HG03575 (cell line): ENCODE measurements around the gene CLIC1.

Source experiments
- ATAC-seq: cut with Tn5 transposase; IDR thresholded peaks from one replicate; pipeline ENCODE4 v1.9.1; 2021; ENCODE audit not compliant: unreplicated experiment, insufficient number of reproducible peaks, low FRiP score; ENCODE audit errors: extremely low read depth

CLIC1 gene

DNA sequence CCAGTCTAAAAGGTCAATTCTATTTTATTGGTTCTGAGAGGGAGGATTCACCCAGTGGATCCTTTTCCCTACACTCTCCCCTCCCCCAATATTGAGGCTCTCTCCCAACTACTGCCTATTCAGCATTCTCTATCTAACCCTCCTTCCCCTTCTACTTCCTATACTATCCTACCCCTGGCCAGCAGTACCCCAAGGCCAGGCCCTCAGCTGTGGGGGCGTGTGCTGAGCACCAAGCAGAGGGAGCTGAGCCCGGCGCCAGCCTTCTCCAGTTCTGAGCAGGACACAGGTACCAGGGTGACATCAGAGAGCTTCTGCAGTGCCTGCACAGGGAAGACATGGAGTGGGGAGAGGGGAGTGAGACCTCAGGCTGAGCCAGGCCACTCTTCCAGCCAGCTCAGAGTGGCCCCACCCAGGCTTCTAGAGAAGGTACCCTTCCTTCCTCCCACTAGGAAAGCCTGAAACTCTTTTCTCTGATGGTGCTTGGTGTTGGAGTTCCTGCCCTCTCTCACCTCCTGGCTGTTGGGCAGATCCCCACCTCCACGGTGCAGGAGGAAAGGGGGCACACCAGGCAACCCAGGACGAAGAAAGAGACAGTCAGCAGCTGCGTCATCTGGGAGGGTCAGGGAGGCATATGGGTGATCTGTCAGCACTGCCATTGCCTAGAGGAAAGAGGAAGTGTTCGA lies 9.2 kb downstream of the CLIC1 start:
- ATAC-seq = no peak

DNA sequence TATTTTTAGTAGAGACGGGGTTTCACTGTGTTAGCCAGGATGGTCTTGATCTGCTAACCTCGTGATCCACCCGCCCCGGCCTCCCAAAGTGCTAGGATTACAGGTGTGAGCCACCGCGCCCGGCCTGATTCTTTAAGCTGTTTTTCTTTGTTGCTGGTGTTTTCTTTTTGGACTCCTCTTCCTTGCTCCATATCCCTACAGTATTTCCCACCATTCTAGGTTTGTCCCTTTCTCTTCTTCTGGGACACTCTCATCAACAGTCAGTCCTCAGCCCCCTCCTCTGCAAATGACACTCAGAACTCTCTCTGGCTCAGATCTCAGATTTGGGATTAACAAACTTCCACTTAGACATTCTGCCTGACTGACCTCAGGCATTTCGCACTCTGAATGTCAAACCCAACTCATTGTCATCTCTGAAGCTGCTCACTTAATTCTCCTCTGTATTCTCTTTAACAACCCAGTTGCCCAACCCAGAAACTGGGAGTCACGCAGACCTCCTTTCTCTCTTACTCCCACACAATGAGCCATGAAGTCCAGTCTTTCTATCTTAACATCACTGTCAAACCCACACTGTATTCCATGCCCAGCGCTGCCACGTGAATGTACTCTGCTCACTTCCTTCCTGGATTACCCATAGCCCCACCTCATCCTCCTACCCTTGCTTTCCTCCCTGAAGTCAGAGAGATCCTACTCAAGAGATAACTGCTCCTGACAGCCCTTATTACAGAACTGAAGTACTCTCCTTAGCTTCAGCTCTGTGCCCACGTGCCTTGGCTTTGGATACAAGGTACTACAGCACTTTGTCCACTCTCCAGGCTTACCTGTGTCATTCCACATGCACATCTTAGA lies 10.6 kb downstream of the CLIC1 start:
- no peak for ATAC-seq

DNA sequence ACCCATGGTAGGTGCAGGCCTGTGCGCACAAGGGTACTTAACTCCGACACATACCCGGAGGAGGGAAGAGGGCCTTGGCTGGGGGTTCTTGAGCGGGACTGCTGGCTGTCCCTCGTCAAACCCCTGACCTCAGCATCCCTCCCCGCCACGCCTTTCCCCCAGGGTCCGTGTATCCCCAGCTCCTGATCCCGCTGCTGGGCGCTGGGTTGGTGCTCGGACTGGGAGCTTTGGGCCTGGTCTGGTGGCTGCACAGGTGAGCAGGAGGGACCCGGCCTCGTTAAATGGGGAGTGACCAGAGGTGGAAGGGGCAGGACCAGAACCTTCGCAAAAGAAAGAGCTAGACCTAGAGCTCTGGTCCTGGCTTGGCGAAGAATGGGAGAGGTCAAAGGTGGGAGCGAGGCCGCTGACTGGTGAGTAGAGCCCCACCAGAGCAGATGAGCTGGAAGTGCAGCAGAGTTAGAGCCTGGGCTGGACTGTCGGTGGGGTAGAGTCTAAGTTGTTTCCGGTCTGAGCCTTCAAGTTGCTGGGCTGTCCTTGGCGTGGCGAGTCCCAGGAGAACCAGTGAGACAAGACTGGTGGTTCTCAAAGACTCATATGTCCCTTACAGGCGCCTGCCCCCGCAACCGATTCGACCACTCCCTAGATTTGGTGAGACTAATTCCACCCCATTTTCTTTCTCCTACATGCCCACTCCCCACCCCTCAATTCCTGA lies 12.2 kb downstream of the CLIC1 start:
- ATAC-seq = no peak

DNA sequence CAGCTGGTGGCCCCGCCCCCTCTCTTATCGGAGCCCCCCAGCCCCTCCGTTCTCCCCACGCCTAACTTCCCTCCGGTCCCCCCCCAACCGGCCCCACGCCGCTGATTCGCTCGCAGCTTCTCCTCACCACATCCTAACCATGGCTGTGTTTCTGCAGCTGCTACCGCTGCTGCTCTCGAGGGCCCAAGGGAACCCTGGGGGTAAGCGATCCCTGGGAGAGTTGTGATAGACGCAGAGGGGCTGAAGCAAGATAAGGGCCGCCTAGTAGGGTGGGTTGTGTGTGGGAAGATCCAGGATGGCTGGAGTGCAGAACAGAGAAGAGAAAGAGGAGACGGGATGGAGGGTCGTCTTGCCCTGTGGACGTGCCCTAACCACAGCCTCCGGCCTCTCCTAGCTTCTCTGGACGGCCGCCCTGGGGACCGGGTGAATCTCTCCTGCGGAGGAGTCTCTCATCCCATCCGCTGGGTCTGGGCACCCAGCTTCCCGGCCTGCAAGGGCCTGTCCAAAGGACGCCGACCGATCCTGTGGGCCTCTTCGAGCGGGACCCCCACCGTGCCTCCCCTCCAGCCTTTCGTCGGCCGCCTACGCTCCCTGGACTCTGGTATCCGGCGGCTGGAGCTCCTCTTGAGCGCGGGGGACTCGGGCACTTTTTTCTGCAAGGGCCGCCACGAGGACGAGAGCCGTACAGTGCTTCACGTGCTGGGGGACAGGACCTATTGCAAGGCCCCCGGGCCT lies 12.9 kb downstream of the CLIC1 start, which contains the start of gene MPIG6B:
Gene MPIG6B (plus strand): TSS at position 129 of the 735 bp plus-strand sequence. CDS start 11 bp downstream, at position 140.
- no peak for ATAC-seq

DNA sequence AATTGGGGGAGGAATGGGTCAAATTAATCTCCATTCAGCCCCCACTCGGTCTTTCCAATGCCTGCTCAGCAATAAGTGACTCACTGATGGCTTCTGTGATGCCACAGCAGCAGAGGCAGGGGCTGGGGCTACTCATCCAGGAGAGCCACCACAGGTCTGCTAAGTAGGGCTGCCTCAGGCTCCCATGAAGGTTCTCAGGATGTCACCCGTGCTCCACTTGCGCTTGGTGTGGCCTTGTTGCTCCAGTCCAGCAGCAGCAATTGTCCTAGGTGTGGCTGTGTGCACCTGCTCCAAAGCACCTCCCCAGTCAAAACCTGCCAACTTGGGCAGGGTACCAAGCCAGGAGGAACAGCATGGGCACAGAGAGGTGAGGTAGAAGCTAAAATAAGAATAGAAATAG lies 14.2 kb downstream of the CLIC1 start:
- no peak for ATAC-seq

DNA sequence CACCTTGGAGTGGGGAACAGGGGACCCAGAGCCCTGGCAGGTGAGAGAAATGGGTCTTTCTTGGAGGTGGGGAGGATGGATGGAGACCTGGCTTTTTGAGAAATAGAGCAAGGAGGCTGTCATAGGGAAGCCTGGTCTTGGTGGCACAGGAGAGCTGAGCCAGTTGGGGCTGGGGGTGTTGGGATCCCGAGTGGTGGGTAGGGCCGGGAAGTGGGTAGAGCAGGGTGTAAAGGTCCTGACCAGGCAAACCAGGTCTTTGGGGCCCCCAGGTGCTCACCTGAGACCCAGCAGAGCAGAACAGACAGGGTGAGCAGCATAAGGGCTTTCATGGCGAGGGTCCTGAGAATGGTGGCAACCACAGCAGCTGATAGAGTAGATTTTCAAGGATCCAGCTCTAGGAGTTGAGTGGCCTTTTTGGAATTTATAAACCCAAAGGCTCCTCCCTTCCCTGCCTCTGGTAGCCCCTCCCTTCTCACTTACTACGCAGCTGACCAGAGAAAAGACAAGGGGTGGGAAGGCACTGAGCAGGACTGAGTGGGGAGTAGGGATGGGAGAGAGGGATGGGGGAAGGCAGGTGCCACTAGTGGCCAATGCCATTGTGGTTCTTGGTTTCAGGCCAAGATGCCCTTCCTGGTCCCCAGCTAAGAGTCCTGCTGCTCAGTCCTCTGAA lies 14.8 kb downstream of the CLIC1 start, which contains the start of gene LY6G6C:
Gene LY6G6C (minus strand): TSS at position 396 of the 670 bp plus-strand sequence. CDS start 67 bp downstream, at position 329.
- no peak for ATAC-seq

DNA sequence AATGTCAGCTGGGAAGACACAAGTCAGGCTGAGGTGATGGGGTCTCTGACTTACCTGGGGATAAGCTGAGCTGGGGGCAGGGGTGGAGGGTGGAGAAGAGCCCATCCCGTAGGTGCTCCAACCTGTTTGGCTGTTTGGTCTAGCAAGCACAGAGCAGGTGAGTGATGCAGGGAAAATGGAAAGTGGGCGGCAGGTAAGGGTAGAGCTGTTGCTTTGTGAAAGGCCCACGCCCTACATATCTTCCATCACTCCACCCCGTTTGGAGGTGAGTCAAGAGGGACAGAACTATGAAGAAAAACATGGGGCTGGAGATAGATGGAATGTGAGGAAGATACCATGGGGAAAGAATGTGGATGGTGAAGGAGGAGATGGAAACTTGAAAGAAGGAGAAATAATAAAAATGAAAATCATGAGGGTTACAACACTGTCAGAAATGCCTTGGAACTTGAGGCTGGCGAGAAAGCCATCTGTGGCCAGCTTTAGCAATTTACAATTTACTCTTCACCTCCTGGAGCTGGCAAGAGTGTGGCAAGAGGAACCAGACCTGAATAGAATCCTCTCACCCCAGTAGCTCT lies 16.0 kb downstream of the CLIC1 start:
- no peak for ATAC-seq

DNA sequence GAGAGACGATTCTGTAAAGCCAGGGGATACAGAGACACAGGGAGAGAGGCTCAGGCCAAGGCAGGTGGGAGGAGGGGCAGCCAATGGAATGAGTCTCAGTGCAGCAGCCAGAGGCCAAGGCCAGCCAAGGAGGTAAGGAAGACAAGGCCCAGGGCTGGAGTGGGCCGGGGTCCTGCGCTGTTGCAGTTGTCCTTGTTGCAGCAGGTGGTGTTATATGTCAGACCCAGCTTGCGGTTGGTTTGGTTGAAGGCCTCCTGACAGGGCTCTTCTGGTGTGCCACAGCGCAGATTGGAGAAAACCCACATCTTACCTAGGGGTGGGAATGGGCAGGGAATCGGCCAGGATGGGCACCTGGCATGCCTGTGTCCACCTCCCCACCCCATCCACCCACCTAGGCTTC lies 17.3 kb downstream of the CLIC1 start:
- no peak for ATAC-seq

DNA sequence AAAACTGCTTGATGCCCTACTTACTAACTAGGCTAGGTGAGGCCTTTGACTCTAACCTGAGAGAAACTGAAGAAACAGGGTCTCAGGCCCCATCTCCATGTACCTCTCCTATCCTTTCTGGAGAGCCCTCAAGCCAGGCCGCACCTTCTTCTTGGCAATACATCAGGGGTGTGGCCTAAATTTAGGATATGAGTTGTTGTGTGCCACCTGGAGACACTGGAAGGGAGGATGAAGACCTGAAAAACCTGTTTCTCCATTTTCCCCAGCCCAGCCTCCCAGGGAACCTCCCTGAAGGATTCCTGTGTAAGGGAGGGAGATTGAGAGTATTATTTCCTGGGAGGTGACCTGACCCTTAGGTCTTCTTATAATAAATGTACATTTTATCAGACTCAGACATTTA lies 18.1 kb downstream of the CLIC1 start:
- ATAC-seq = no peak

DNA sequence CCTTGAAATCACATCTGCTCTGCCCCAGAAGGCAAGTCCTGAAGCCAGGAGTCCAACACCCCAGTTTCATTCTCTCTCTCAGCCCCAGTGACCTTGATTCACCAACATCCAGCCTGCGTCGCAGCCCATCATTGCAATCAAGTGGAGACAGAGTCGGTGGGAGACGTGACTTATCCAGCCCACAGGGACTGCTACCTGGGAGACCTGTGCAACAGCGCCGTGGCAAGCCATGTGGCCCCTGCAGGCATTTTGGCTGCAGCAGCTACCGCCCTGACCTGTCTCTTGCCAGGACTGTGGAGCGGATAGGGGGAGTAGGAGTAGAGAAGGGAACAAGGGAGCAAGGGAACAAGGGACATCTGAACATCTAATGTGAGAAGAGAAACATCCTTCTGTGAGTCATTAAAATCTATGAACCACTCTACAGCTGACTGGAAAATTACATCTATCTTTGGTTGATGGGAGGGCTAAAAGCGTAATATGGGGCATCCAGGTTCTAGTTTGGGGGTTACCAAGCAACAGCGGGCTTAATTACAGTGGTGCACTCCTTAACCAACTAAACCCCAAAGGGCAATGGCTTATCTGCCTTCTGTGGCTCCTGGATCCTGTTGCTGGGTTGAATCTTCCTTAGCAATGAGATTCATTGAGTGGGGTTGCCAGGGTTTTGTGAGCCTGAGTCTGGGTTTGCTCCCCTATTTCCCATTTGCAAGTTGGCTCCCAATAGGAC lies 18.7 kb downstream of the CLIC1 start:
- no peak for ATAC-seq

DNA sequence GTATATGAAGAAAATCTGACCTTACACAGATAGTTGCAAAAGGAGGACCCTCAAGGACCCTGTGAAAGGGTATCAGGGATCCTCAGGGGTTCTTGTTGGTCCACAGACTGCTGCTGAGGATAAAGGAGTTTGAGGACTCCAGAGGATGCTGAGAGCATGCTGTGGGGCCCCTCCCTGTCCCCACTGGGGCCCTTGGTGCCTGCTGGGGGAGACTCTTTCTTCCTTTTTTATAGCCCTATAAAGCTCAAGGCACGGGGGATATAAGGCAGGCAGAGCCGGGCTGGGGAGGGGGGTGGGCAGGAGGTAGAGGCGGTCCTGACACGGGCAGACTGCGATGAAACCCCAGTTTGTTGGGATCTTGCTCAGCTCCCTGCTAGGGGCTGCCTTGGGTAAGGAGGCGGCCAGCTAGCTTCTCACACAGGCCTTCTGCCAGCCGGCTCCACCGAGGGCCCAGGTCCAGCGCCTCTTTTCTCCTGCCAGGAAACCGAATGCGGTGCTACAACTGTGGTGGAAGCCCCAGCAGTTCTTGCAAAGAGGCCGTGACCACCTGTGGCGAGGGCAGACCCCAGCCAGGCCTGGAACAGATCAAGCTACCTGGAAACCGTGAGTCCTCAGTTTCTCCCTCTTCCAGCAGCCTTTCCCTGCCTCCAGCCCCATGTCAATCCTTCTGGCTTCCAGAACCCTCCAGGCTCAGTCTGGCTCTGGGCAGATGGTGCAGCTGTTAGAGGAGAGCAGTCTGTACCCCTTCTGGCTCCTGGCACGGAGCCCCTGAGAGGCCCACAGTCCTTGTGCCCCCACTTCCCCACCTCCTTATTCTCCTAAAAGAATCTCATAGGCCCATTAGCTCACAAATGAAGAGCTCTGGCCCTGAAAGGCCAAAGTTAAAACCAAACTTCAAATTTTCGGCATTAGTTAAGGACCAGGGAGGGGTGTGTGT lies 21.0 kb downstream of the CLIC1 start, which contains the start of gene LY6G6D:
Gene LY6G6D (plus strand): TSS at position 327 of the 937 bp plus-strand sequence. CDS start 8 bp downstream, at position 335.
- ATAC-seq = no peak

DNA sequence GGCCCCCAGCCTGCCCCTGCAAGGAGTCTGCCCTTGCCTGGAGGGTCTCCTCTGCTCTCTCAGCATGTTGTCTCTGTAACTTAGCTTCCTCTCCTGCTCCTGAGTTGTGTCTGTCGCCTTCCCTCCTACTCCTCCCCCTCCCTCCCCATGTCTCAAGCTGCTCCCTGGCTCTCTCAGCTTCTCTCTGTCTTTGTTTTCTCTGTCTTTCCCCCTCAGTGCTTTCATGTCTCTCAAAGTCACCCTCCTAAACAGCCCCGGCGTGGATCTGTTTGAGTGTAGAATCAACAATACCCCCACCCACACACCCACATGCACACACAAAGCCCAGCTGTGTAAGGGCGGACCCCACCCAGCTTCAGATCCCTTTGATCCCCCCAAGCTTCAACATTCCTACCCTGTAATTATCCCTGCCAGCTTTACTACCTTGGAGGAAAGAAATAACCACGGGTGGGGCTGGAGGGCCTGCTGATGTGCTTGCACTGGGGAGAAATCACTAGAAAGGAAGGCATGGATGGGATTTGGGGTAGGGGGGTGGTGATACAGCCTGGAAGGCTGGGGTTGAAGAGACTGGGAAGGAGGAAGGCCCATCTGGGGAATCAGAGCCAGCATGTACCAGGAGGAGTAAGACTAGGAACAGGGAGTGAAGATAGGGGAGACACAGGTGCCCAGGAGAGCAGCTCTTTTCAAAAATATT lies 22.2 kb downstream of the CLIC1 start:
- ATAC-seq = no peak

DNA sequence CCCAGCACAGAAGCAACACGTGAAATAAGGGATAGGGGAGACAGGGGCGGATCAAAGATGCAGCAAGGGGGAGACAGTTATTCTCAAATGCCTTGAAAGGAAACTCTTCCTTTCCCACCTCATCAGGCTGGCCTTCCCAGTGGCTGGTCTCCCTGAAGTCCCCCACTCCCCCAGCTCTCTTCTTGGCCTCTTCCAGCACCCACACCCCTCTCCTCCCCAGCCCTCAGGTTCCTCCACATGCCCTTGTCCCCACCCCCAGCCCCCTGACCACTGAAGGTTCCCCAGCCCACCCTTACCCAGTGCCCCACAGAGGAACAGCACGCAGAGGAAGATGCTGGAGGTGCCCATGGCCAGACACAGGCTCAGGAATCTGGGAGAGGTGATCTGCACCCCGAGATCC lies 22.9 kb downstream of the CLIC1 start:
- no peak for ATAC-seq

DNA sequence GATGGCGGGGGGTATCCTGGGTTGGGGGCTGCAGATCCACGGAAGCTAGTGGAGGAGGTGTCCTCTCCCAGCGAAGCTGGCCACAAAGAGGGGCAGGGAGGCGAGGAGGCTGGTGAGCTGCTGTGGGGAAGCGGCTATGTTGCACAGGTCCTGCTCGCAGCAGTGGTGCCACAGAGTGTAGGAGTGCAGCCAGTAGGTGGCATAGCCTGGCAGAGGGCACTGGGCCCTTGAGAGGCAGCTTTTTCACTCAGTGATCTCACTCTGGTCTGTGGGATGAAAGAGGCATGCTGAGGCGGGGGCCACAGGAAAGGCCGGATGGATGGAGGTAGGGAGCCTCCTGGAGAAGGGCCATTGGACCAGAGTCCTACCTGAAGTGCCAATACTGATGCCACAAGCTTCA lies 24.0 kb downstream of the CLIC1 start:
- no peak for ATAC-seq

DNA sequence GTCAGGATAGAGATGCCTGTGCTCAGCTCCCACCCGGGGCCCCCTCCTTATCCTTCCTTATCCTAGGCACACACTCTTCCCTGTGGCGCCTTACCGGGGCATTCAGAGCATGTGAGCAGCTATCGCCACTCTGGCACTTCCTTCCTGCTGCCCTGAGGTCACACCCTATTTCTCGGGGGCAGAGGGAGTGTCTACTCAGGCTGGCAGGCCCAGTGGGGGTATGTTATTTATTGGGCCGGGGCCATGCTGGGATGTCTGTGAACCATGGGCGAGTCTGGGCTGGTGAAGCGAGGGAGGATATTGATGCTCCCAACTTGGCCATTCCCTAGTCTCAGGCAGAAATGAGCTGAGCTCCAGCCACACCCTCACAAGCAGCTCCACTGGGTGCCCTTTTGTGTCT lies 25.1 kb downstream of the CLIC1 start:
- no peak for ATAC-seq
